Occipital lobe (tissue), 2 donors: ENCODE measurements around the gene CCDC126. TPM values are rescaled to one million over a fixed set of nuclear protein-coding genes. Genes with fewer than 3 reads are reported as not detected.
A peak's percentile ranks its signal among the peaks of the same experiment; 100 is the strongest.
"Not testable (repeated sequence)": the region's sequence is repeated elsewhere in the genome, so short reads cannot be mapped to it uniquely, and the experiment has no call there.

Experiments
- DNase-seq: peaks from one replicate; lab custom pipeline; 2025; lab: John Stamatoyannopoulos, UW
- total RNA-seq: library from RNA; depleted of rRNA; stranded (reverse); fragments of >200 nt; gene quantifications from one replicate; pipeline ENCODE4 v1.2.3, GENCODE V29; 2014

Gene CCDC126
- total RNA-seq, result 67.1 TPM

DNA sequence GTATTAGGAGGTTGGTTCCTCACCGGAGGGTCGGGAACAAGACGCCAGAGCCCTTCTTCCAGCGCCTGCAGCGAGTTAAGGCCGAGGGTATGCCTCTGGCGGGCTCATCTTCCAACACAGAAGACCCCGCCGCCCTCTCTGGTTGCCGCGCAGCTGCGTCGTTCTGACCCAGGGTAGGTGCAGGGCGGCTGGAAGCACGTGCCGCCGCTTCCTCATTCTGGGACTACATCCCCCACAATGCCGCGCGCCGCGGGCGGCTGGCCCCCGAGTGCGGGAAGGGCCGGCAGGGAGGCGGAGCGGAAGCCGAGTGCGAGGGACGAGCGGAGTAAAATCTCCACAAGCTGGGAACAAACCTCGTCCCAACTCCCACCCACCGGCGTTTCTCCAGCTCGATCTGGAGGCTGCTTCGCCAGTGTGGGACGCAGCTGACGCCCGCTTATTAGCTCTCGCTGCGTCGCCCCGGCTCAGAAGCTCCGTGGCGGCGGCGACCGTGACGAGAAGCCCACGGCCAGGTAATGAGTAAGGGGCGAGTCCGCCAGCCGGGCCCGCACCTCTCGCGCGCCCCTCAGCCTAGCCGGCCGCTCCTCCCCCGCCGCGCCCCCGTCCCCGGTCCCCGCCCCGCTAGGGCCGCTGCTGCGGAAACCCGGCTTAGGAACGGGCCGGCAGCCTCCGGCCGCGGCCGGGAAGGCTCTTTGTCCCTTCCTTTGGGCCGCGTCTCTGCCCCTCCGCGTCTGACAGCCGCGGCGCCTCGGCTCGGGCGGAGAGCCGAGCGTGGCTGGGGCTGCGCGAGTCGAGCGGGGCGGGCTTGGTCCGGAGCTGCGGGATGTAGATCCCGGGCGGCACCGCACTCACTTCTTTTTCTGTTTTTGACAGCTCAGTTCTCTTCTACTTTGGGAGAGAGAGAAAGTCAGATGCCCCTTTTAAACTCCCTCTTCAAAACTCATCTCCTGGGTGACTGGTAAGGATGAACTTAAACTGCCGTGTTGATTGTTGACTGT lies at the start of gene CCDC126:
Gene CCDC126 (plus strand): TSS at position 289 of the 998 bp plus-strand sequence. CDS start 13,934 bp downstream, outside the sequence.
- peak; percentile 90 for DNase-seq

GRCh38 chr7:23547662-23548061 lies 49.5 kb upstream of the CCDC126 start:
- no peak for DNase-seq

GRCh38 chr7:23558303-23558702 lies 38.9 kb upstream of the CCDC126 start:
- no peak for DNase-seq

- peak; percentile 28 for DNase-seq
These were observed 26.5 kb upstream of the CCDC126 start for GRCh38 chr7:23570592-23571200.

GRCh38 chr7:23581975-23582374 lies 15.2 kb upstream of the CCDC126 start:
- not testable (repeated sequence) for DNase-seq

- DNase-seq, result not testable (repeated sequence)
These were observed 11.9 kb upstream of the CCDC126 start for GRCh38 chr7:23585304-23585703.

GRCh38 chr7:23586159-23586558 lies 11.0 kb upstream of the CCDC126 start:
- no peak for DNase-seq

- DNase-seq, result no peak
These were observed 6.7 kb upstream of the CCDC126 start for GRCh38 chr7:23590529-23590928.

DNA sequence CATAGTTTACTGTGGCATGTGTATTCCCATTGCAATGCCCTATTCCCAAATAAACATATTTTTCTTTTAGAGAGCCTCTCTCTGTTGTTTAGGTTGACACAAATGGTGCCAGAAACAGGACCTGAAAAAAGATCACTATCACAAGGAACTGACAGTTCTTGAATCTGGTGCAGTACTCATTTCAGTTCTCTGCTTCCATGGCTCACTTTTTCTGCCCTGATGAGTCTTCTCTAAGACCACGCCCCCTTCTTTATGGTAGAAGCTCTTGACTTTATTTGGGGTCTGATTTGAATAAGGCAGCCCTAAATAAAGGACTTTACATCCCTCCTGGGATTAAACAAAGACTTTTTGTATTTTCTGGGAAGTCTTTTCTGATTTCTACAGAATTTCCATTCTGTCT lies 3.5 kb upstream of the CCDC126 start:
- no peak for DNase-seq

- no peak for DNase-seq
These were observed 2.1 kb upstream of the CCDC126 start for GRCh38 chr7:23594879-23595604.

- no peak for DNase-seq
These were observed 1.1 kb downstream of the CCDC126 start for GRCh38 chr7:23598296-23598695.

DNA sequence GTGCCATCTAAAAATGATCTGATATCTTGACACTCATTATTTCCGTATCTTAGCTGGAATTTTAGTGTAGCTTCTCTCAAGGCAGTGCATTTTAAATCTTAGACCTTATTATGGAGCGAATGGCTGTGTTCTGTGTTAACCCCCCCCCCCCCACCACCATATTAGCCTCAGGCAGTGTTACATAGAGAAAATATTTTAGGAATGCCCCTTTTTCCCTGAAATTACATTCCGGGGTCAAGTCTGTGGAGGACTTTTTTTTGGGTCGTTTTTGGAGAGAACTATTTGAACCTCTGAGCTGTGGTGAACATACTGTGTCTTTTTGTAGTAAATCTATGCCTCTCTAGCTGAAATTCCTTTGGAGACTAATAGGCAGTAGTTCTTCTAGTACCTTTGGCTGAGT lies 3.1 kb downstream of the CCDC126 start:
- DNase-seq, result no peak

- no peak for DNase-seq
These were observed 6.6 kb downstream of the CCDC126 start for GRCh38 chr7:23603632-23604295.

DNA sequence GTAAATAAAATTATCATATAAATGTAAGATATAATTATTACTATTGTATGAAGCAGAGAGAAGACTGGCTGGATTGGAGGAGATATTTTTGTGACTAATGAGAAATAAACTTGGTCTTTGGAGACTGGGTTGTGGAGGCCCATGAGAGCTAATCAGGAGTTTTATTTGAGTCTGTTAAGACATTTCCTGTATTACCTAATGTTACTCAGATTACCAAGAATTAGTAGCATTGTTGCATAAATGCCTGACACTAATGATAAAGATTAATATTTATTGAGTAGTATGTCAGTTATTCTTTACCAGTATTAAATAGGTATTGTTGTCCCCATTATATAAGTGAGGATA lies 7.1 kb downstream of the CCDC126 start:
- DNase-seq, result no peak

- no peak for DNase-seq
These were observed 9.9 kb downstream of the CCDC126 start for GRCh38 chr7:23607130-23607529.

DNA sequence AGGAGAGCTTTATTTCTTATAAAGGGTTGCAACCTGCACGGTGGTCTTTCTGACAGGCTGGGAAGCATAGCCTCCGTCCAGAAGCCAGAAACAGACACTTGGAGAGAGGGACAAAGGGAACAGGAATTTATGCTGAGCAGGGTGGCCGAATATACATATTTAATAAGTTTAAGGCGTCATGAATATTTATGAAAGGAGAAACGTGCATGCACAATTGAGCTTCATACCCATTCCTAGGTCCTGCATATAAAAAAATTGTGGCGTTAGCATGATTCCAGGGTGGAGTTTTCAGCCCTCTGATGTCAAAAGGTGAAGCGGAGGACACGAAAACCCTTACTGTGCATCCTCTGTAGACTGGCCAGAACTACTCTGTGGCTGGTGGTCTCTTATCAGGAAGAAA lies 10.7 kb downstream of the CCDC126 start:
- no peak for DNase-seq

DNA sequence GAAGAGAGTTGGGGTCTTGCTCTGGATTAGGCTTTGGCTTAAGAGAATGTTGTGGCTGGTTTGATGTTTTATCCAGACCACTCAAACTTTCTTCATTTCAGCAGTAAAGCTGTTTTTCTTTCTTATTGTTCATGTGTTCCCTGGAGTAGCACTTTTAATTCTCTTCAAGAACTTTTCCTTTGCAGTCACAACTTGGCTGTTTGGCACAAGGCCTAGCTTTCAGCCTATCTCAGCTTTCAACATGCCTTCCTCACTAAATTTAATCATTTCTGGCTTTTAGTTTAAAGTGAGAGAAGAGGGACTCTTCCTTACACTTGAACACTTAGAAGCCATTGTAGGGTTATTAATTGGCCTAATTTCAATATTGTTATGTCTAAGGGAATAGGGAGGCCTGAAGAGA lies 18.1 kb downstream of the CCDC126 start:
- no peak for DNase-seq

GRCh38 chr7:23616593-23616992 lies 19.4 kb downstream of the CCDC126 start:
- no peak for DNase-seq

DNA sequence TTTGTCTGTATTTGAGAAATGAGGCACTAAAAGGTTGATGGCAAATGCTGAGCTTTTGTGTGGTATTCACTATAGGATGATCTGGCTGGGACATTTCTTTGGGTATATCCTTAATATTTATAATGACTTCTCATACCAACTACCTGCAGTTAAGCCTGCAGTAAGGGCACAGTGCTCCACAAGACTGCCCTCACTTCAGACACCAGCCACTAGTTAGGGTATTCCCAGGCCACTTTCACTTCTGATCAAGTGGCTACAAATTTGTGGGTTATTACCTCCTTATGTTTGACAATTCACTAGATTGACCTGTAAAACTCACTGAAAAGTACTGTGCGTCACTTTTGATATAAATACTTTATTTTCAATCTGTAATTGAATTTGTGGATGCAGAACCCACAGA lies 20.3 kb downstream of the CCDC126 start:
- DNase-seq, result no peak

GRCh38 chr7:23618241-23618640 lies 21.1 kb downstream of the CCDC126 start:
- no peak for DNase-seq

DNA sequence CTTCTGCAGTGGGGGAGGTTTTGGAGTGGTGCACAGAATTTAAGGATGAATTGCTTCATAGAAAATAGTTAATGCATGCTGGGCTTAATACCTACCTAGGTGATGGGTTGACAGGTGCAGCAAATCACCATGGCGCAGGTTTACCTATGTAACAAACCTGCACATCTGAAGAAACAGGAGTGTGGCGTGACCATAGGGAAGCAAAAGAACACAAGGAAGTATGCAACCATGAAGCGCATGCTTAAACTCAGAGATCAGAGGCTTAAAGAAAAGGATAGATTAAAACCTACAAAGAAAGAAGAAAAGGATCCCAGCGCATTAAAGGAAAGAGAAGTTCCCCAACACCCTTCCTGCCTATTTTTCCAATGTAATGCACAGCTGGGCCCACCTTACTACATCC lies 22.0 kb downstream of the CCDC126 start:
- no peak for DNase-seq

DNA sequence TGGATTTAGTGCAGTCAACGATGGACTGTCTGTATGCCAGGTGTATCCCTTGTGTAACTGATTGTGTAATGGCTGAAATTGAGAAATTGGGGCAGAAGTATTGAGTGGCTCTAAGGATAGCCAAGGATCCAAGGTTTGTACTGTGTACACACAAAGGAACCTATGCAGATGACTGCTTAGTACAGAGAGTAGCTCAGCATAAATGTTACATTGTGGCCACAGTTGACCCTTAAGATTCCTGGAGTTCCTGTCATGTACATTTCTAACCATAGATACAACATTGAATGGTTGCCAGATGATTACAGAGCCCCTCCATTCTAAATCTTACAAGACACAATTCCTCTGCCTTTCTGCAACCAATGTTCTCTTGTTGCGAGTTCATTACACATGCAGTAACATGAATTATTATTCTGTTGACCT lies 25.3 kb downstream of the CCDC126 start:
- DNase-seq, result no peak
